Hippocampal formation (tissue), 2 donors: ENCODE data around the gene DDX1.
"Not testable (repeated sequence)": the region's sequence is repeated elsewhere in the genome, so short reads cannot be mapped to it uniquely, and the experiment has no call there.

Source experiments
- DNase-seq, 2 donors: peaks; one replicate each; lab custom pipeline; 2025; lab: John Stamatoyannopoulos, UW

Gene DDX1

DNA sequence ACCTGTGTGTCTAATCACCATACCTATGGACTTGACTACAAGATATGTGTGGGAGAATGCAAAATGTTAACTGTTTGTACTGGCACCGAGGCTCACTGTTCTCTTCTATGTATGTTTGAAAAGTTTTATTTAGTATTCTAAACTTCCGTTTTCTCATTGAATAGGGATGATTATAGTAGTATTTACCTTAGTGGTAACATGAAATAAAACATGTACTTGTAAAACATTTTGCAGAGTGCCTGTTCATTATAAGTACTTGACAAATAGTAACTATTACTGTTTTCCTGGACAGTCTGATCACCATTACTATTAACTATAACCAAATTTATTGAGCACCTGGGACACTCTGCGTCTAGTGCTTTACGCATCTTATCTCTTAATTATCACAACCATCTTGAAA lies 24.8 kb downstream of the DDX1 start:
- DNase-seq, result no peak

DNA sequence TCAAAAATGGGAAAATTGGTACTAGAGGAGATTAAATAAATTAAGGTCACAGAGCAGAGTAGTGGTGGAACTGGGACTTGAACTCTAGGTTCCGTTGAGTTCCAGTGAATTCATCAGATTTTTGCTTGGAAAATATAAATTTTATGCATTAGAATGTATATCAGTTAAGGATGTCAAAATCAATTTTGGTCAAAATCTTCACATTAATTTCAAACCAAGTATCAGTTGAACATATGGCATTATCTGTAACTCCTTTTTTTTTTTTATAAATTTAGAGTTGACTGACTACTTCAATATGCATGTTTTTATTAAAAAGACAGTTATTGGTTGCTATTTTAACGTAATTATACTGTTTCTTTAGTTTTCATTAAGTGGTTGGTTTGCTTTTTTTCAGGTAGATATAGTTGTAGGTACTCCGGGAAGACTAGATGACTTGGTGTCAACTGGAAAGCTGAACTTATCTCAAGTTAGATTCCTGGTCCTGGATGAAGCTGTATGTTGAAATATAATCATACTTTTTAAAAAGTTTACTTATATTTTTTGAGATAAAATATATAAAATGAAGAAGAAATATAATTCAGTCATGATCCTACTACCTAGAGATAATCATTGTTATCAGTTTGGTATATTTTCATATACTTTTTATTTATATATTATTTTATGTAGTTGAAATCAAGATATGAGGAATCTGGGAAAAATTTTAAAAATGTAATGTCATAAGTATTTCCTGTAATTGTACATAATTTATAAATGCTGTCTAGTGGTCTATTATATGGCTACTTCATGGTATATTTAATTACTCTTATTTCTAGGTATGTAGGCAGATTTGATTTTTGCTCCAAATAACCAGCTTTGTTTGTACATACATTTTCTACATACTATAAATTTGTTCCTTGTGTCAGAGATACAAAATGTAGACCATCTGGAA lies 25.4 kb downstream of the DDX1 start:
- no peak for DNase-seq

DNA sequence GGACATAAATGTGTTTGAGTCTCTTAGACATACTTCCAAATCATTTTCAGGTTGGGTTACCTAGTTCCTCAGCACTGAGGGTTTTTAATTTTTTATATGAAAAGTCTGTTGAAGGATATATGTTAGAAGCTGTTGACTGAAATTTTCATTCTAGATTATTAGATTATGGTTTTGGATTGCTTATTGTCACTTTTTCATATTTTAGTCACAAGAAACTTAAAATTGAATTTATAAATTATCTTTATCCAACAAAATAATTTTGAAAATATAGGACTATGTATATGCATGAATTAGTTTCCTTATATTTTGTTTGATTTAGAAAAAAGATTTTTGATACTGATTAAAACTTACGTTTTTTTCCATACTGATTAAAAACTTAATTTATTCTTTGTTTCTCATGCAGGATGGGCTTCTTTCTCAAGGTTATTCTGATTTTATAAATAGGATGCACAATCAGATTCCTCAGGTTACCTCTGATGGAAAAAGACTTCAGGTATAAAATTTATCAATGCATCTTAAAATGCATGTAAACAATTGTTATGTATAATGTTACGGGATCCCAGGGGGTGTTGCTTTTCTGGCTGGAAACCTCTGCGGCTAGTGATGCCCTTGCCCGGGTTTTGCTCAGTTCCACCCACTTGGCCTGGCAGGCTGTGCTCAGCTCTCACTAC lies 26.2 kb downstream of the DDX1 start:
- DNase-seq, result no peak

DNA sequence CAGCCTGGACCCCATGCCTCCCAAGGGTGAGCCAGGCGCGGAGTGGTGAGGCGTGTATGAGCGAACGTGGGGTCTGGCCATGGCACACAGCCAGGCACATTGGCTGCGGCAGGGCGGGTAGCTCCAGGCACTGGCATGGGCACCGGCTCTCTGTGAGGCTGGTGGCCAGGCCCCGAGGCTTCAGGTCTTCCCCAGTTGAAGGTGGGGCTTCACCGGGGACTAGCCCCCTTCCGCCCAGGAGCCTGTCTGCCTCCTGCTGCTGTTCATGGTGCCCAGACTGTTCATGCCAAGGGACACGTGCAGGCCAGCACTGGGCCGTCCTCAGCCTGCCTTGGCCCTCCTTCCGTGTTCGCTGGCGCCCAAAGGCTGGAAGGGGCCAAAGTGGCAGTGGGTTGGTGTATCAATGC lies 26.8 kb downstream of the DDX1 start:
- no peak for DNase-seq

DNA sequence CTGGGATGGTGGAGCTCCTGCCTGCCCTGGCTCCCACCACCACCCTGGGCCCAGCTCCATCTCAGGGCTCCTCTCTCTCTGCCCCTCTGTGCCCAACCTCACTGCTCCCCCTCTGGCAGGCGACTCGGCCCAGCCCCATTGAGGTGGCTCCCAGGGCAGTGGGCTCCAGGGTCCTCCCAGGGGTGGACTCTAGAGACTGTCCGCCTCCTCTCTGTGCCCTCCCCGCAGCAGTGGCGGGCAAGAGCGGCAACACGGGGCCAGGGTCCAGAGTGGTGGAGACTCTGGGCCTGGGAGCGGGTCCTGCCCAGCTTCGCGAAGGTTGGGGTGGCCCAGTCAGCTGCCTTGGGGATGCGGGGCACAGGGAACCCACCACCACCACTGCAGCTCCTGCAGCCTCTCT lies 27.4 kb downstream of the DDX1 start:
- no peak for DNase-seq

DNA sequence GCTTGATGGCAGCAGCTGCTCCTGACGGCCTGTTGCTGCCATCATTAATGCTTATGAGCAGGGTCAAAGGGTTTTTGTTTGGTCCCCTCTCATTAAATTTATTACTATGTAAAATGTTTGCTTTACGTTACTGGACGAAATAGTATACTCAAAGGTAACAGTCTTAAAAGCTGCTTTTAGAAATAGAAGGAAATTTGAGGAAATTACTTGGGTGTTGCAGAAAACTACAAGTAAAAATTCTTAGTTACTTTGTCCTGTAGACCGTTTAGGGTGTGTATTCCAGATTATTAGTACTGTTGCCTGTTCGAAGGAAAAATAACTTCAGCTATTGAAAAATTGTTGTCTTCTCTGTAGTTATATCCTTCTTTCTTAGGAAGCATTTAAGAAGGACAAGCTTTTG lies 27.8 kb downstream of the DDX1 start:
- DNase-seq, result no peak

DNA sequence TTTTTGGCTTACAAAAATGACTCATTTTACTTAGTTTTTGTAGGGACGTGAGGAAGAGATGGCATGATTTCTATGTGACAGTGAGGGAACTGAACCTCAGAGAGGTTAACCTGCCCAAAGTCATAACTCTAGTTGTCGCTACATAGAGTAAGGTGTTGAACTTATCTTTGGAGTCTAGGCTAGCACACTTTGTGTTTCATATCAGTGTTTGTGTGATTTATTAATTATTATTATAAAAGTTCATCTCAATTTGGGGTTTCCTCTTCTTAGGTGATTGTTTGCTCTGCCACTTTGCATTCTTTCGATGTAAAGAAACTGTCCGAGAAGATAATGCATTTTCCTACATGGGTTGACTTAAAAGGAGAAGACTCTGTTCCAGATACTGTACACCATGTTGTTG lies 28.3 kb downstream of the DDX1 start:
- DNase-seq, result no peak

DNA sequence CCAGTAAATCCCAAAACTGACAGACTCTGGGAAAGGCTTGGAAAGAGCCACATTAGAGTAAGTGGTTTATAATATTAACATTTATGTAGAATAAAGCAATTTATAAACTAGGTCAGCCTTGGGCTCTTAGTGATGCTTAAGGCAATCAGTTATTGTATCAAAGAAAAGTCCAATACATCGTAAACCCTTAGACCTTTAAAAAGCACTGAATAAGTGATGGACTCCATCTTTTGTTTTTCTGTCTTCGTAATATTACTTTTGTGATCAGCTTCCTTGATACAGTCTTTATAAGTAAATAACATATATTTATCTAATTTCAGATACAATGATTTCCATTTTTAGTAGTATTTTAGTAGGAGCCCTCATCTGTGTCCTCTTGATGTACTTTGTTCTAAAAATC lies 28.7 kb downstream of the DDX1 start:
- DNase-seq, result no peak

DNA sequence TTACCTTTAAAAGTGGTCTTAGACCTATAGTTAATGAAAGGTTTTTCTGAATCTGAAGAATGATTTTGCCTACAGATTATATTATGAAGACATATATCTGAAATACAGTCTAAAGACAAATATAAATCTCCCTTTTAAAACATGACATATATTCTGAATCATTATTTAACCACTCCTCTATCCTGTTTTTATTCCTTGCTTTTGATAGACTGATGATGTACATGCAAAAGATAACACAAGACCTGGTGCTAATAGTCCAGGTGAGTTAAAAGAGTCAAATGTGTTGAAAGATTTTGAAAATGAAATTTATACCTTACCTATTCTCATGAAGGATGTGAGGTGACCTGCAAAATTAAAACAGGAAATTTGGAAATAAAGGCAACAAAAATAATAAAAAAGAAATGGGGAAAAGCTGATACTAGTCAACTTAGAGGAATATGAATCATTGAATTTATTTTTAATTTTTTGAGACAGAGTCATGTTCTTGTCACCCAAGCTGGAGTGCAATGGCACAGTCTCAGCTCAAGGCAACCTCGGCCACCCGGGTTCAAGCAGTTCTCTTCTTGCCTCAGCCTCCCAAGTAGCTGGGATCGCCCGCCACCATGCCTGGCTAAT lies 29.3 kb downstream of the DDX1 start:
- DNase-seq, result no peak

DNA sequence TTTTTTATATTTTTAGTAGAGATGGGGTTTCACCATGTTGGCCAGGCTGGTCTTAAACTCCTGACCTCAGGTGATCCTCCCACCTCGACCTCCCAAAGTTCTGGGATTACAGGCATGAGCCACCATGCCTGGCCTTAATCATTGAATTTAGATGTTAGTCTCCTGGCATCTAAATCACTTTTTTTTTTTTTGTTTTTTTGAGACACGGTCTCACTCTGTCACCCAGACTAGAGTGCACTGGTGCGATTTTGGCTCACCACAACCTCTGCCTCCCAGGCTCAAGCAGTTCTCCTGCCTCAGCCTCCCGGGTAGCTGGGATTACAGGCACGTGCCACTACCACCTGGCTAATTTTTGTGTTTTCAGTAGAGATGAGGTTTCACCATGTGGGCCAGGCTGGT lies 29.8 kb downstream of the DDX1 start:
- DNase-seq, result not testable (repeated sequence)

DNA sequence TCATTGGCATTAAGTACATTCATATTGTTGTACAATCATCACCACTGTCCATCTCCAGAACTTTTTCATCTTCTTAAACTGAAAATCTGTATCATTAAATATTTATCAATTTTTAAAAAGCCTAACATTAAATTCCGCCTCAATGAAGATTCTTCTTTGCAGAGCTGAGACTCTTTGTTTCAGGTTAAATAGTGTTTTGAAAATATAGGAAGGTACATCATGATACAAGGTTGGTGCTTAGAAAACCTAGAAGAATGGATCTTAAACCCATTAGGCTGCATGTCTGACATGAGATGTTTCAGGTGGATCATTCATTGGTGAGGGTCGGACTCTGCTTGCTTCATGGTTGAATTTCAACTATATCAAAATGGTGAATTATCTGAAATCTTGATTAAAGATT lies 30.5 kb downstream of the DDX1 start:
- no peak for DNase-seq

DNA sequence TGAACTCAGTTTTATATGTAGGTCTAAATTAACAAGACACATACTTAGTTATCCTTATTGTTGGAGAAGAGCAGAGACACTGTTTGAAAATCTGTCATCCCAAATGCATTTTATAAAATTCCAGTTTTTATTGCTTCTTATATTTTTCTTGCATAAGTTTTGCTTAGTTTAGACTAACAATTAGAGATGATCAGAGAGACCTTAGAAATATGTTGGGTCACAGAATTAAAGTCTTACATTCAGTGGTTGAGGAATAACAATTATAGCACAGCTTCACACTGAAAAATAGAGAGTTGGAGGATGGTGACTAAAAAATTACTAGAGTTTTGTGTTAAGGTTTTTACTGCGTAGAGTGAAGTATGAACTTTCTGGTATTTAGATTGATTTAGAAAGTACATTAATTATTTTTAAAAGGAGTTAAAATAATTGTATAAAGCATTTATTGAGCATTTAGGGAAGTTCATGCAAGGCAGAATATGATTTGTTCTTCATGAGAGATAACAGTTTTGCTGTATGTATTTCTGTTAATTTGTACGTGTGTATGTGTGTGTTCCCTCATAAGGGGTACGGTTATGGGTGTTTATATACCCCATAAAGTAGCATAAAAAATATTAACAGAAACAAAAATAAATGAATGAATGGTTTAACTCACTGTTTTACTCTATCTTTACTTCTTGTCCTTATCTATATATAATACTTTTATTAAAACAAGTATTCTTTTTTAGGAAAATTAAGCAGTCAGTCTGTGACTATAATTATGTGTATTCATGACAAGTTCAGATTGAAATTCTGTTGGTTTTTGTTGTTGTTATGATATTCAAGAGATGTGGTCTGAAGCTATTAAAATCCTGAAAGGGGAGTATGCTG lies 31.2 kb downstream of the DDX1 start:
- DNase-seq, result no peak

DNA sequence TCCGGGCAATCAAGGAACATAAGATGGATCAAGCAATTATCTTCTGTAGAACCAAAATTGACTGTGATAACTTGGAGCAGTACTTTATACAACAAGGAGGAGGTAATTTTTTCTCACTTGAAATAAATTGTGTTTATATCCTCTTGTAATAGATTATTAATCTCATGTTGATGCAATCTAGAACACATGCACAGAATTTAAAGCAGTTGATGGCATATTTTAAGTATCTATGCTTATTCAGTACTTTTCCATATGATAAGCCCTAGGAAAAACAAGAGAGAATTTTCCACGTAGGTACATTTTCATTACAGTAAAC lies 31.8 kb downstream of the DDX1 start:
- DNase-seq, result no peak

DNA sequence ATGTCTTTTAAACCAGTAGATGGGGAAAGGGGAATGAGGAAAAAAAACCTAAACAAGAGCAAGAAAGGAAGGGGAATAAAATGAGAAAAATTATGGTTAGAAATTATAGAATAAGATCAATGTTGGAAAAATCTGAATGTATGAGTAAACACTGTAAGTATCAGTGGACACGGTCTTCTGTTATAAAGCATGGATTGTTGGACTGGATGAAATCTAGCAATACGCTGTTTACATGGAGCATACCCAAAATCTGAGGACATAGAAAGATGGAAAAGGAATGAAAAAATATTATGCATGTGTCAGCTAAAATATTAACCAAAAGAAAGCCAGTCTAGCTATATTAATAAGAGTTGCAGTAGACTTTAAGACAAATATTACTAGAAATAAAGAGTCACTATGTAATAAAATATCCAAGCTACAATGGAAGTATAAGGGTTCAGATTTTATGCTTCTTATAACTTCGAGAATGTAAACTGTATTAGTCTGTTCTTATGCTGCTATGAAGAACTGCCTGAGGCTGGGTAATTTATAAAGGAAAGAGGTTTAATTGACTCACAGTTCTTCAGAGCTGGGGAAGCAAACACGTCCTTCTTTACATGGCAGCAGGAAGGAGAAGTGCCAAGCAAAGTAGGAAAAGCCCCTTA lies 32.4 kb downstream of the DDX1 start:
- no peak for DNase-seq

DNA sequence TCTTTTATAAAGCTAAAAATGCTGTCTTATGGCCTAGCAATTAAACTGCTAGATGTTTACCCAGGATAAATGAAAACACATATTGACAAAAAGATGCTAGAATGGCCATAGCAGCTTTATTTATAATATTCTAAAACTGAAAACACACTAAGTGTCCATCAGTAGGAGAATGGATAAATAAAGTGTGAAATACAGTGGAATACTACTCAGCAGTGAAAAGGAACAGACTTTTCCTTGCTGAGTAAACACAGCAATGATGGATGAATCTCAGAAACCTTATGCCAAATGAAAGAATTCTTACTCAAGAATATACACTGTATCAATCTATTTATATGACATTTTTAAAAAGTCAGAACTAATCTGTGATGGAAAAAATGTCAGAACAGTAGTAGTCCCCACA lies 33.2 kb downstream of the DDX1 start:
- DNase-seq, result no peak

DNA sequence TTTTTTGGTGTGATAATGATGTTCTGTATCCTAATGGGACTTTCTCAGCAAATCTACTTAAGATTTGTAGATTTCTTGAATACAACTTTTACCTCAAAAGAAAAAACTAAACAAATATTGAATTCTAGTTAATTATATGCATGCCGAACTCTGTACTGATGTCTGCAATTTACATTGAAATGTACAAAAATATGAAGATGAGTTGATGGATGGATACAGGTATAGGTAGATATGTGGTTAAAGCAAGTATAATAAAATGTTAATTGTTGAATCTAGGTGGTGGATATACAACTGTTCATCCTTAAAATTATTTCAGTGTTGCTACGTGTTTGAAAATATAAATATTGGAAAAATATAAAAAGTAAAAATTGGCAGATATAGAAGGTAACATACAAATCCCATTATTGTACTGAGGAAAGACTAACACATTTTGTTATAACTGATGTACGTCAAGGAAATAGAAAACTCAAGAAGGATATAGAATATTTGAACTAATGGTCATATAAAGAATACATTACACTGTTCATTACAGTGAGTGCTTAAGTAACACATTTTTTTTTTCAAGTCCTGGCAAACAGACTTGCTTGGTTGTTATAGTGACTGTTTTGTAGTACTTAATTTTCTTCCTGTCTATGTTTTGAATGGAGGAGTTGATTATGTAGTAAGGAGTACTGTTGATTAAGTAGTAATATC lies 33.8 kb downstream of the DDX1 start:
- no peak for DNase-seq

DNA sequence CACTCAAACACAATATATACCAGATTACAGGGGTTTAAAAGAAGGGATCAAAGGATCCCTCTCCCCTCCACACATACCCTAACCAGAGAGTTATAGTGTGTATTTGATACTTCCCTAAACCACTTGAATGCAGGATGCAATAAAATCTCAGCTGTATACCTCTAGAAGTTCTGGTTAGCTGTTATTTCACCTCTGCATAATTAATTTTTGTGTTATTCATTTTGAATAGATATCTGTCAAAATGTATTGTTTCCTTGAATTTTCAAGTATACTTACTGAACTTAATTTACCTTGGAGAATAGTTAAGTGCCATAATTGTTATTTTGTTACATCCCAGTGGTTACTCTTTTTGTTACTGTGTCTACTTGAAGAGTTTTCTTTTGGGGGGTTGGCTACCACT lies 34.5 kb downstream of the DDX1 start:
- no peak for DNase-seq

DNA sequence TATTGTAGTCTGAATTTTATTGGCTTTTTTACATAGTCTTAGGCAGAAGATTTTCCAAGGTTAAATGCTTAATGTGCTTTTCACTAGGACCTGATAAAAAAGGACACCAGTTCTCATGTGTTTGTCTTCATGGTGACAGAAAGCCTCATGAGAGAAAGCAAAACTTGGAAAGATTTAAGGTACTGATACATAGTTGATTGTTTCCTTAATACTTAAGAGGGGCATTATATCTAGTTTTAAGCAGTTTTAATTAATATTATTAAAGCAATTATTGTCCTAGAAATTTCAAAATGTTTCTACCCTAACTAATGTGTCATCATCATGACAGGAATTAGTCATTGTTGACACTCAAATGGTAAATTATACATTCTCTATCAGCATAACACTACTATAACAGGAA lies 35.3 kb downstream of the DDX1 start:
- DNase-seq, result no peak

DNA sequence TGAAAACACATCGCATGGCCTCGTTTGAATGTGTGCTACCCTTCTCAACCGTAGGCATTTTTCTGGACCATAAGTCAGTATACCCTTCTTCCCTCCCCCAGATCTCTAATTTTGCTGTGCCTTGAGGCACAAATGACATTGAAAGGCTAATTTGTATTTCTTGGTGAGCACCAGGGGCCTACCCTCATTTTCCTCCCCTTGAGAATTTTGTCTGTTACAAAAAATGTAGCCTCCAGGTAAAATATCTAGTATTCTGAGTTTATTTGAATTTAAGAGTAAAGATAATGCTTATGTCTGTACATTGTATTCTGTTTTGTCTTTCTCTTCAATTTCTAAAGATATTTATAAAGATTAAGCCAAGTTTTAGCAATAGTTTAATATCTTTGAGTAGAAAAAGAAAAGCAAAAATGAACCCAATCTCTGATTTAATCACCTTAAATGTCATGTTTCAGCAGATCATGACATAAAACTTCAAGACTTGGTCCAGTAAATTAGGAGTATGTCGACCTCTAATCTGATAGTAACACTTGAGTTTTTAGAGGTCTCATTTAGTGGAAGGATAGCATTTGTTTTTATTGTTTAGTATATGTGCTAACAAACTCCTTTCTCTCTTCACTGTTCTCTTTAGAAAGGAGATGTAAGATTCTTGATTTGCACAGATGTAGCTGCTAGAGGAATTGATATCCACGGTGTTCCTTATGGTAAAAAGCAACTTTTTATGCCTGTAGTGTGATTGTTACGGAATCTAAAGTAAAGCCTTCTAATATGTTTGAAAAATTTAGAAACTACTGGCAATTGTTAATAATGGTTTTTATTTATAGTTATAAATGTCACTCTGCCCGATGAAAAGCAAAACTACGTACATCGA lies 36.4 kb downstream of the DDX1 start:
- no peak for DNase-seq
